ENCODE measurements around the gene CLRN1. TPM values are rescaled to one million over a fixed set of nuclear protein-coding genes. Genes with fewer than 3 reads are reported as not detected.

The CLRN1 gene
- total RNA-seq, 1 donor from 2014 or later = not detected

- no peak for DNase-seq (ENCODE audit: low read depth)
- H3K4me3 ChIP-seq (ENCODE audit: low read depth, low read length) = no peak overlapping the region
- no peak for TF ChIP-seq CTCF (conservative IDR thresholded peaks at IDR 0.05; ENCODE audit: low read depth, low read length)
Measured at GRCh38 chr3:150984066-150984465, 11.5 kb upstream of the CLRN1 start.

GRCh38 chr3:150978566-150979148 lies 6.1 kb upstream of the CLRN1 start:
- DNase-seq (ENCODE audit: low read depth) = no peak
- TF ChIP-seq CTCF (conservative IDR thresholded peaks at IDR 0.05; ENCODE audit: low read depth, low read length) = no peak
- no peak overlapping the region for H3K4me3 ChIP-seq (ENCODE audit: low read depth, low read length)

- DNase-seq (ENCODE audit: low read depth) = no peak
- H3K4me3 ChIP-seq (ENCODE audit: low read depth, low read length) = no peak overlapping the region
- no peak for TF ChIP-seq CTCF (conservative IDR thresholded peaks at IDR 0.05; ENCODE audit: low read depth, low read length)
Measured at GRCh38 chr3:150975992-150976368, 3.5 kb upstream of the CLRN1 start.

- TF ChIP-seq CTCF (conservative IDR thresholded peaks at IDR 0.05; ENCODE audit: low read depth, low read length) = no peak
- DNase-seq (ENCODE audit: low read depth) = no peak
- no peak overlapping the region for H3K4me3 ChIP-seq (ENCODE audit: low read depth, low read length)
Measured at GRCh38 chr3:150975086-150975991, 2.8 kb upstream of the CLRN1 start.

- peak; percentile 6 for DNase-seq (ENCODE audit: low read depth)
- H3K4me3 ChIP-seq (ENCODE audit: low read depth, low read length) = no peak overlapping the region
- no peak for TF ChIP-seq CTCF (conservative IDR thresholded peaks at IDR 0.05; ENCODE audit: low read depth, low read length)
Measured at GRCh38 chr3:150970665-150971324, 1.7 kb downstream of the CLRN1 start.

GRCh38 chr3:150968341-150969035 lies 4.0 kb downstream of the CLRN1 start:
- no peak for TF ChIP-seq CTCF (conservative IDR thresholded peaks at IDR 0.05; ENCODE audit: low read depth, low read length)
- H3K4me3 ChIP-seq (ENCODE audit: low read depth, low read length) = no peak overlapping the region
- no peak for DNase-seq (ENCODE audit: low read depth)
